ENCODE data around the gene LHX4. TPM values are rescaled to one million over a fixed set of nuclear protein-coding genes. Genes with fewer than 3 reads are reported as not detected.

LHX4 gene
- total RNA-seq, 2 donors from 2014 or later, result not detected

DNA sequence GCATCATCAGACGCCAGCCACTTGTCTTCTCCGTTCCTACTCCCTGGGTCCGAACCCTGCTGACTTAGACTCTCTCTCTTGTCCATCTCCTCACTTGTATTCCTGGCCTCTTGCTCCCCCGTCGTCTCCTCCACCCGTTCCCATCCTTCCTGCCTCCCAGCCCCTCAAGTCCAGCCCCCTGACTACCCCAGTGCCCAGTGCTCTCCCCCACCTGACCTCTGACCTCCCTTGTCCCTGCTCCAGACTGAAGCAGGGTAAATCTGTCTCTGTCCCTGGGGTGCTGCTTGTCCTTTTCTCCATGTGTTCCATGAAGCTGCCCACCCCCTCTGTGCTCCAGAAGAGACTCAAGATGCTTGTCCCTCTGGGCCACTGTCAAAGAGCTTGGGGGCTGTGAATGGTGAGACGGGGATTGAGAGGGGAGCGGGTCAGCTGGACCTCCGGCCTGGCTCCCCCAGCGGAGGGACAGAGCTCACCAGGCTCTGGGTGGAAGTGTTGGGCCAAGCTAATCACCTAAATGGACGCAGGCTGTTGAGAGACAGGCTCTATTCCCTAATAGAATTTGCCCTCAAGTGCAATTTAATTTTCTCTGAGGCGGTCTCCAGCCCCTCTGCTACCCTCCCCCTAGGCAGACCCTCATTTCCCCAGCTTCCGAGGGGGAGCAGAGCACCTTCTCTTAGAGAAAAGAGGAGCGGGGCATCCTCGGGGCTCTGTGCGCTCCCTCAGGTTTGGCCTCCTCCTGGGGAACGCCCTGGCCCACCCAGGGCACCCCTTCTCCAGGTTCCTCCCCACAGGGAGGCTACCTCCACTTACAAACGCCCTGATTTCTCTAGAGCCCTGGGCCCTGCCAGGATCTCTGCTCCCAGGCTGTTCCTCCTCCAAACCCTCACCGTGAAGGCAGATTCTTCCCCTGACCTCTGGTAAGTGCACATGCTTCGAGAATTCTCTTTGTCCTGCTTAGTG, 11.0 kb upstream of the LHX4 start:
- ATAC-seq (ENCODE audit: insufficient number of reproducible peaks, low FRiP score, low read depth) (no peak), DNase-seq (ENCODE audit: low spot score) (no peak)
- Histone ChIP-seq H3K4me3 (no peak overlapping the region), H3K27me3 (replicated peaks; ENCODE audit: insufficient read depth) (no peaks in the 10 kb centered on the region), H3K36me3 (no peaks in the 10 kb centered on the region), H3K27ac (no peak overlapping the region), H3K4me1 (ENCODE audit: control insufficient read depth in 1 of 2, low read depth in 2 of 2) (no peaks in the 10 kb centered on the region), H3K9me3 (no peaks in the 10 kb centered on the region)
- TF ChIP-seq, protein P1, sequence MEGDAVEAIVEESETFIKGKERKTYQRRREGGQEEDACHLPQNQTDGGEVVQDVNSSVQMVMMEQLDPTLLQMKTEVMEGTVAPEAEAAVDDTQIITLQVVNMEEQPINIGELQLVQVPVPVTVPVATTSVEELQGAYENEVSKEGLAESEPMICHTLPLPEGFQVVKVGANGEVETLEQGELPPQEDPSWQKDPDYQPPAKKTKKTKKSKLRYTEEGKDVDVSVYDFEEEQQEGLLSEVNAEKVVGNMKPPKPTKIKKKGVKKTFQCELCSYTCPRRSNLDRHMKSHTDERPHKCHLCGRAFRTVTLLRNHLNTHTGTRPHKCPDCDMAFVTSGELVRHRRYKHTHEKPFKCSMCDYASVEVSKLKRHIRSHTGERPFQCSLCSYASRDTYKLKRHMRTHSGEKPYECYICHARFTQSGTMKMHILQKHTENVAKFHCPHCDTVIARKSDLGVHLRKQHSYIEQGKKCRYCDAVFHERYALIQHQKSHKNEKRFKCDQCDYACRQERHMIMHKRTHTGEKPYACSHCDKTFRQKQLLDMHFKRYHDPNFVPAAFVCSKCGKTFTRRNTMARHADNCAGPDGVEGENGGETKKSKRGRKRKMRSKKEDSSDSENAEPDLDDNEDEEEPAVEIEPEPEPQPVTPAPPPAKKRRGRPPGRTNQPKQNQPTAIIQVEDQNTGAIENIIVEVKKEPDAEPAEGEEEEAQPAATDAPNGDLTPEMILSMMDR (IDR thresholded peaks at IDR 0.05), result no peak

DNA sequence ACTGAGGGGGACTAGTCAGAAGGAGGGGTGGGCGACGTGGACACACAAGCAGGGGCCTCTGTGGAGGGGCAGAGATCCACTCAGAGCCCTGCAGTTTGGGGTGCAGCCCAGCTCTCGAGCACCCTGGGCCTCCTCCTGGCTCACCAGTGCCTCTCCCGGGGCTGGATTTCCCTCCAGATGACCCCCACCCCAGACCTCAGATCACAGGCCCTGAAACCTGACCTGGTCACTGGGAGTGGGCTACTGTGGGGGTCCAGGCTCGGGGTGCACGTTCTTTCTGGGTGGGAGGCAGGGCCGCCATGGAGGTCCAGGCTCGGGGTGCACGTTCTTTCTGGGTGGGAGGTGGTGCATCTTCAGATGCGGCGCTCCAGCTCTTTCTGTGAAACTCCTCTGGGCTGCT, 10.3 kb upstream of the LHX4 start:
- no peak overlapping the region for H3K27ac ChIP-seq
- no peaks in the 10 kb centered on the region for H3K27me3 ChIP-seq (replicated peaks; ENCODE audit: insufficient read depth)
- ATAC-seq (ENCODE audit: insufficient number of reproducible peaks, low FRiP score, low read depth) (no peak), DNase-seq (ENCODE audit: low spot score) (no peak)
- H3K36me3 ChIP-seq, result no peaks in the 10 kb centered on the region
- no peaks in the 10 kb centered on the region for H3K4me1 ChIP-seq (ENCODE audit: control insufficient read depth in 1 of 2, low read depth in 2 of 2)
- TF ChIP-seq, protein P1 (IDR thresholded peaks at IDR 0.05), result no peak
- H3K9me3 ChIP-seq, result no peaks in the 10 kb centered on the region
- H3K4me3 ChIP-seq, result no peak overlapping the region

DNA sequence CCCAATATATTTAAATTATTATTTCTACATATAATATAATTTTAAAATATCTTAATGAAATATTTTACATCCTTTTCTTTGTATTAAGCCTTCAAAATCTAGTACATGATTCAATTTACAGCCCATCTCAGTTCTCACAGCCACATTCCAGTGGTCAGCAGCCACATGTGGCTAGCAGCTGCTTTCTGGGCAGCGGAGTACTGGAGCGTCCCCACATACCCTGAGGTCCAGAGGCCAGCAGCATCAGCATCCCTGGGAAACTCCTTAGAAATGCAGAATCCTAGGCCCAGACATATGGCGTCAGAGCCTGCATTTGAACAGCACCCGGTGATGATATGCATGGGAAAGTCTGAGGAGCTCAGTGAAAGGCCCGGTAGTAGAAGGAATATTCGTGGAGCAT, 8.6 kb upstream of the LHX4 start:
- no peak for DNase-seq (ENCODE audit: low spot score)
- no peak for ATAC-seq (ENCODE audit: insufficient number of reproducible peaks, low FRiP score, low read depth)
- H3K27ac ChIP-seq, result no peak overlapping the region
- TF ChIP-seq, protein P1 (IDR thresholded peaks at IDR 0.05), result no peak
- H3K36me3 ChIP-seq, result no peaks in the 10 kb centered on the region
- no peaks in the 10 kb centered on the region for H3K27me3 ChIP-seq (replicated peaks; ENCODE audit: insufficient read depth)
- H3K9me3 ChIP-seq, result no peaks in the 10 kb centered on the region
- no peaks in the 10 kb centered on the region for H3K4me1 ChIP-seq (ENCODE audit: control insufficient read depth in 1 of 2, low read depth in 2 of 2)
- H3K4me3 ChIP-seq, result no peak overlapping the region

DNA sequence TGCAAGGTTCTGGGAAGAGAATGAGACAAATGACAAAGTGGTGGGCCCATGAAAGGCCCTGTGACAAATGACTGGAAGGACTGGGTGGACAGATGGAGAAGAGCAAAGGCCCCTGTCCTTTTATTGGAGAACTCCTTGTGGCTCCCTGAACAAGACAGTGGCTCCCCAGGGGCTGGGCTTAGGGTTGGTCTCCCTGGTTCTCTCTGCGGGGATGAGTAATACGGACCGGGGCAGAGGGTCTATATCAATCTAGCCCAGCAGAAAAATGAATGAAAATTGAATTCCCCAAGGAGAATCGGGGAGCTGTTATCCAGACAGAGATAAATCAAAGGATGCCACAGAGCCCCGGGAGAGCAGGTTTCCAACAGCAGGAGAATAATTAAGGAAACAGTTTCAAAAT, 5.2 kb upstream of the LHX4 start:
- no peaks in the 10 kb centered on the region for H3K36me3 ChIP-seq
- TF ChIP-seq, protein P1 (IDR thresholded peaks at IDR 0.05), result no peak
- H3K4me1 ChIP-seq (ENCODE audit: control insufficient read depth in 1 of 2, low read depth in 2 of 2), result peaks cover 6 to 12% of the 10 kb centered on the region in 2 donors
- H3K9me3 ChIP-seq, result no peaks in the 10 kb centered on the region
- no peak overlapping the region for H3K27ac ChIP-seq
- ATAC-seq (ENCODE audit: insufficient number of reproducible peaks, low FRiP score, low read depth), result no peak
- H3K4me3 ChIP-seq, result no peak overlapping the region
- H3K27me3 ChIP-seq (replicated peaks; ENCODE audit: insufficient read depth), result peaks cover 24% of the 10 kb centered on the region
- no peak for DNase-seq (ENCODE audit: low spot score)

DNA sequence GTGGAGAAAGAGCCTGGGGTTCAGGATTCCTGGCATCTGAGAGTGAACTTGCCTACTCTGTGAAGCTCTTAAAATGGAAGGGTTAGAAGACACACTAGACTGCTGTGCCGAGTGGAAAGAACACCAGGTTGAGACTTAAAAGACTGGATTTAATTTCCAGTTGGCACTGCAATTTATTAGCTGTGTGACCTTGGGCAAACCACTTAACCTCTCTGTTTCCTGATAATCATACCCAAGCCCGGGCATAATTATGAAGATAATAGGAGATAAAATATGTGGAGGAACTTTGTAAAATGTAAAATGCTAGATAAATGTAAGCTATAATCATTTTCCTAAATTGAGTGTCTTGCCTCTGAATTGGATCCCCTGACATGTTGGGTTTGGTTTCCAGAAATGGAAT, 4.7 kb upstream of the LHX4 start:
- TF ChIP-seq, protein P1 (IDR thresholded peaks at IDR 0.05), result no peak
- Histone ChIP-seq H3K4me1 (ENCODE audit: control insufficient read depth in 1 of 2, low read depth in 2 of 2) (peaks cover 6 to 16% of the 10 kb centered on the region in 2 donors), H3K9me3 (no peaks in the 10 kb centered on the region), H3K36me3 (no peaks in the 10 kb centered on the region), H3K4me3 (no peak overlapping the region), H3K27ac (no peak overlapping the region), H3K27me3 (replicated peaks; ENCODE audit: insufficient read depth) (peaks cover 24% of the 10 kb centered on the region)
- DNase-seq (ENCODE audit: low spot score), result no peak
- ATAC-seq (ENCODE audit: insufficient number of reproducible peaks, low FRiP score, low read depth), result no peak
